HG03280 (cell line): ENCODE results near the gene CREB3L2.
"Not testable (repeated sequence)": the region's sequence is repeated elsewhere in the genome, so short reads cannot be mapped to it uniquely, and the experiment has no call there.

Experiments used
- ATAC-seq: cut with Tn5 transposase; IDR thresholded peaks from one replicate; pipeline ENCODE4 v1.9.1; 2021; ENCODE audit warnings: mild to moderate bottlenecking, moderate library complexity; ENCODE audit not compliant: unreplicated experiment

CREB3L2 gene

GRCh38 chr7:138014686-138015085 lies 12.8 kb upstream of the CREB3L2 start:
- ATAC-seq, result no peak

- ATAC-seq, result not testable (repeated sequence)
Measured at GRCh38 chr7:138014201-138014600, 12.3 kb upstream of the CREB3L2 start.

GRCh38 chr7:138009350-138009653 lies 7.4 kb upstream of the CREB3L2 start:
- no peak for ATAC-seq

GRCh38 chr7:138008588-138009349 lies 6.9 kb upstream of the CREB3L2 start:
- peak; percentile 42 for ATAC-seq

- no peak for ATAC-seq
Measured at GRCh38 chr7:138008019-138008587, 6.2 kb upstream of the CREB3L2 start.

- ATAC-seq, result no peak
Measured at GRCh38 chr7:138006106-138006505, 4.2 kb upstream of the CREB3L2 start.

GRCh38 chr7:138004936-138005335 lies 3.0 kb upstream of the CREB3L2 start:
- ATAC-seq, result no peak

- ATAC-seq, result no peak
Measured at GRCh38 chr7:138004046-138004445, 2.2 kb upstream of the CREB3L2 start.

GRCh38 chr7:138002828-138003189 lies 923 bp upstream of the CREB3L2 start:
- no peak for ATAC-seq

GRCh38 chr7:138002096-138002827 lies 376 bp upstream of the CREB3L2 start:
- peak; percentile 96 for ATAC-seq

GRCh38 chr7:138000081-138000701 lies 1.7 kb downstream of the CREB3L2 start:
- no peak for ATAC-seq

- ATAC-seq, result no peak
Measured at GRCh38 chr7:137999496-138000080, 2.3 kb downstream of the CREB3L2 start.

- ATAC-seq, result no peak
Measured at GRCh38 chr7:137998250-137998649, 3.6 kb downstream of the CREB3L2 start.

GRCh38 chr7:137996871-137997270 lies 5.0 kb downstream of the CREB3L2 start:
- ATAC-seq, result no peak

GRCh38 chr7:137996386-137996851 lies 5.5 kb downstream of the CREB3L2 start:
- no peak for ATAC-seq

GRCh38 chr7:137994216-137994615 lies 7.7 kb downstream of the CREB3L2 start:
- ATAC-seq, result no peak

GRCh38 chr7:137993395-137993743 lies 8.5 kb downstream of the CREB3L2 start:
- ATAC-seq, result no peak

- ATAC-seq, result peak; percentile 48
Measured at GRCh38 chr7:137992550-137993394, 9.1 kb downstream of the CREB3L2 start.

- ATAC-seq, result no peak
Measured at GRCh38 chr7:137992104-137992549, 9.8 kb downstream of the CREB3L2 start.

GRCh38 chr7:137990251-137990941 lies 11.5 kb downstream of the CREB3L2 start:
- ATAC-seq, result no peak
